HG03159 (cell line): ENCODE results near the gene JPH2.

Experiments
- ATAC-seq: cut with Tn5 transposase; IDR thresholded peaks from one replicate; pipeline ENCODE4 v1.9.1; 2021; ENCODE audit warnings: mild to moderate bottlenecking, moderate library complexity; ENCODE audit not compliant: unreplicated experiment

The JPH2 gene

GRCh38 chr20:44188752-44189151 is 1.8 kb upstream of the JPH2 start:
- no peak for ATAC-seq

- no peak for ATAC-seq
Observed at GRCh38 chr20:44187772-44188709, 1.1 kb upstream of the JPH2 start.

GRCh38 chr20:44186674-44187053 is 324 bp downstream of the JPH2 start:
- ATAC-seq = no peak

GRCh38 chr20:44186201-44186600 is 787 bp downstream of the JPH2 start:
- no peak for ATAC-seq

- ATAC-seq = no peak
Observed at GRCh38 chr20:44185574-44185973, 1.4 kb downstream of the JPH2 start.

- no peak for ATAC-seq
Observed at GRCh38 chr20:44183282-44183681, 3.7 kb downstream of the JPH2 start.

GRCh38 chr20:44182863-44183262 is 4.1 kb downstream of the JPH2 start:
- ATAC-seq = no peak

- no peak for ATAC-seq
Observed at GRCh38 chr20:44182135-44182765, 4.7 kb downstream of the JPH2 start.

GRCh38 chr20:44181611-44182010 is 5.4 kb downstream of the JPH2 start:
- no peak for ATAC-seq

GRCh38 chr20:44180814-44181213 is 6.2 kb downstream of the JPH2 start:
- no peak for ATAC-seq

GRCh38 chr20:44176833-44177534 is 10.0 kb downstream of the JPH2 start:
- ATAC-seq = no peak

- no peak for ATAC-seq
Observed at GRCh38 chr20:44174996-44175765, 11.8 kb downstream of the JPH2 start.

GRCh38 chr20:44173846-44174245 is 13.1 kb downstream of the JPH2 start:
- no peak for ATAC-seq

- ATAC-seq = no peak
Observed at GRCh38 chr20:44173116-44173515, 13.9 kb downstream of the JPH2 start.

- no peak for ATAC-seq
Observed at GRCh38 chr20:44172572-44172950, 14.4 kb downstream of the JPH2 start.

- no peak for ATAC-seq
Observed at GRCh38 chr20:44171775-44172571, 15.0 kb downstream of the JPH2 start.

- ATAC-seq = no peak
Observed at GRCh38 chr20:44170816-44171410, 16.1 kb downstream of the JPH2 start.

- no peak for ATAC-seq
Observed at GRCh38 chr20:44167736-44168135, 19.3 kb downstream of the JPH2 start.

GRCh38 chr20:44166477-44166876 is 20.5 kb downstream of the JPH2 start:
- ATAC-seq = no peak

GRCh38 chr20:44166008-44166407 is 21.0 kb downstream of the JPH2 start:
- ATAC-seq = no peak
